T-helper 9 cell (primary cell): ENCODE results near the gene TENM3.

ENCODE experiments used
- DNase-seq: peaks from one replicate; pipeline ENCODE4 v3.0.0-alpha.2; 2020

TENM3 gene

DNA sequence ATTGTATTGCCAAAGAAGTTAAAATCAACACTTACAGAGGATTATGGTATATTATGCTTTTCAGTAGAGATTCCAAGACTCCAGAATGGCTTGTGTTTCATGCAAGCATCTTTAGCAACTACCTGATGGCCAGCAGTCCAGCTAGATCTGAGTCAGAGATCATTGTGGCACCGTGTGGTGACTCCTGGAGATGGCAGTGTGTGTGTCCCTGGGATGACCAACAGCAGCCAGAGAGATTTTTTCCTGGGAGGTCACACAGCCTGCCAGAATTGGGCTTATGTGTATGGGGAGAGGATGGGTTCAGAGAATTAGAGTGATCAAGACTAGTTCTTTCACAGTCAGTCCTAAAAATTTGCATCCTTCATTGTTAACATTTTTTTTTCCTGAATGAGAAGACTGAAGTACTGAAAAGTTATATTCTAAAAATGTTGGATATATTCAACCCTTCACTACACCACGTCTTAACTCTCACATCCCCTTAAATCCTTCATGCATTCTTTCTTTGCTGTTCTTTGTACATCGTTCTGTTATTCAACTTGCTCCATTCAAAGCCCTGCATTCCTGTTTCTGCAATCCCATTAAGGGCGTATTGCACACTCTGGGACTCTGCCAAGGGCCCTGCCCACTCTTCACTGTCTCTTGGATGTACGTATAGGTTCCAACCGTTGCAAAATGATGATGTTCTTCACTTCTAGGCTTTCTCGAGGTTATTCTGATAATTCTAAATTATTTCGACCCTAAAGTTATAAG lies 12.4 kb downstream of the TENM3 start:
- DNase-seq = no peak

- no peak for DNase-seq
These were observed 13.8 kb downstream of the TENM3 start for GRCh38 chr4:182257016-182257415.

GRCh38 chr4:182257503-182257902 lies 14.3 kb downstream of the TENM3 start:
- DNase-seq = no peak

DNA sequence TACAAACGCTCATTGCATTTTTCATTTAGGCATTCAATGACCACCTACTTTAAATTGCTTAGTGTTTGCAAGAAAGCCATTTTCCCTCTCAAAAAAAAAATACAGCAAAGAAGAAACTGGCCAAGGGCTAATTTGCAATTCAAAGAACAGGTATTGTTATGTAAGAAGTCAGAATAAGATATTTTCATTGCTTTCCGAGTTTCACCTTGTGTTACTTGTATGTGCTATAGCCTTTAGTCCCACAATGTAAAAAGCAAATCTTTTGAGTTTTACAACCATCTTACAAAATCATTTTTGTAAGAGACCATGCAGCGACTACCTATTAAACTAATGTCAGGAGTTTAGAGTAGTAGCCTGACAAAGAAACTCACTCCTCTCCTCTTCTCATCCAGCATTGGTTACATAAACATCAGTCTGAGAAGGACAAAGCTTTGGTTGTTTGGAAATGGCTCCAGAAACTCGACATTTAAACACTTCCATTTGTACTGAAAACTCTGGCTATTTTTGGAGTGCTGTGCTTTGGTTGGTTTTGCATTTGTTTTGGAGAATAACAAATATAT lies 15.3 kb downstream of the TENM3 start:
- no peak for DNase-seq

GRCh38 chr4:182261651-182262223 lies 18.5 kb downstream of the TENM3 start:
- no peak for DNase-seq

- no peak for DNase-seq
These were observed 20.4 kb downstream of the TENM3 start for GRCh38 chr4:182263562-182263961.

DNA sequence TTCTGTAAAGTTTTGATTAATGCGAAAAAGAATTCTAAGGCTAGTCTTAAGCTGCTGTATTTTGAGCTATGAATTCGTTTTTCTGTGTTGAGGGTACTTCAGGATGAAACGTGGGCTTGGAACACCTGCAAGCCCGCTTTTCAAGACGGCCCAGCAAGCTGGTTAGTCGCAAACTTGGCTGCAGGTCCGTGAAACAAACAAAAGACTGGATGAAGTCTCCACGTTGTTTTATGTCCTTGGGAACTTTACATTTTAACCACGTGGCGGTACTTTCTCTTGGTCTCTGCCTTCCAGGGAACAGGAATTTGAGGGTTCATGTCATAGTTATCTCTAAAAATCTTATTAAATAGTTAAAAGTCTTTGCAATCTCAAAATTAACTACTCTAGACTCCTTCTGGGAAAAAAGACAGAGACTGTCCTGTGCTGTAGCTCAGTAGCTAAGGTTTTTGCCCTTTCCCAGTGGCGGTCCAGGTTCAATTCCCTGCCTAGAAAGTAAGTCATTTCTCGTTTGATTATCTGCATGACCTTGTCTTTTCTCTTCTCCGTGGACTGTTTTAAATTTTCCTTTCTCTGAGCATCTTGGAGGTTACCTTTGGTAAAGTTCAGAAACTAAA lies 21.0 kb downstream of the TENM3 start:
- DNase-seq = no peak

GRCh38 chr4:182265881-182266280 lies 22.7 kb downstream of the TENM3 start:
- no peak for DNase-seq

- no peak for DNase-seq
These were observed 23.8 kb downstream of the TENM3 start for GRCh38 chr4:182267048-182267447.

DNA sequence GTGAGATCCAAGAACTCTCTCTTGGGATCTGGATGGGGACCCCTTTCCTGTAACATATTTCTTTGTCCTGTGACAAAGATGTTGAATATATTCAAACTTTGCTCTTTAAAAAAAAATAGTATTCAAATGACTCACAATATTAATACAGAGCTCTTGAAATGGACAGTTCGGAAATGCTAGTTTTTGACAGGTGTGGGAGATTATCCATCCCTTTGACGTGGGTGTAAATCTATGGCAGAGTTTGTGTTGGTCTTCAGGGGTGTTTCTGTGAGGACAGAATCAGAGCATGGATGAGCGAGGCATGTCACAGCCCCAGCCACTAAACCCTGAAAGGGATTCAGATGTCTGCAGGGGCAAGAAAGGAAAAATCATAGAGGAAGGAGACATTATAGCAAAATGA lies 25.8 kb downstream of the TENM3 start:
- no peak for DNase-seq

DNA sequence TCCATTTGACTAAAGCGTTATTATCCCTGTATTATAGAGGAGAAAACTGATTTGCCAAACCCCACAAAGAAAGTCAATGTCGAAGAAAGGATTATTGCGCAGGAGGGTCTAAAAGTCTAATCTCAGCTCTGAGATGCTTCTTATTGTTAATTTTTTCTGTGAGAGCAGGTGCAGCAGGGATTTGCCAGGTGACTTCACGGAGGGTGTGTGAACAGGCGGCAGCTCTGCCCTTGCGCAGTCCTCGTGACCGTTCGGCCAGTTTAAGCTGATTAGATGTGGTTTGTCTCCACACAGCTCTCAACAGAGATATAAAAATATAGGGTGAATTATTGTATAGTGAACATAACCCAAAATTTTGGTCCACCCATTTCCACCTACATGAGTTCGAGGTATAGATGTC lies 28.5 kb downstream of the TENM3 start:
- no peak for DNase-seq

DNA sequence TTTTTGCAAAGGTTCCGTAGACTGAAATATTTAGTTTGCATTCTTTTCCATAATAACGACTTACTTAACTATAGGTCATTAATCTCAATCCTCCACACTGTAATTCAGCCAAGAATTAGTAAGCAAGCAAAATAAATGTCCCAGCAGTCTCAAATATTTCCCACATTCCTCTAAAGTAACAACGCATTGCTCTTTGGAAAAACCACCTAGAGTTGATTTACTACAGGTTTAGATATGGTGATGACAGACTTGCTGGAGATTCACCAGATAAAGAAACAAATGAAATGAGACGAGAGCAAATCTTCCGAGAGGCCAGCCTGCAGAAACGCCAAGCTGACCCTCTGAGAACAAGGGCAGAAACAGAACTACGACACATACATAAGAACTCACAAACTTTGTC lies 28.9 kb downstream of the TENM3 start:
- no peak for DNase-seq

DNA sequence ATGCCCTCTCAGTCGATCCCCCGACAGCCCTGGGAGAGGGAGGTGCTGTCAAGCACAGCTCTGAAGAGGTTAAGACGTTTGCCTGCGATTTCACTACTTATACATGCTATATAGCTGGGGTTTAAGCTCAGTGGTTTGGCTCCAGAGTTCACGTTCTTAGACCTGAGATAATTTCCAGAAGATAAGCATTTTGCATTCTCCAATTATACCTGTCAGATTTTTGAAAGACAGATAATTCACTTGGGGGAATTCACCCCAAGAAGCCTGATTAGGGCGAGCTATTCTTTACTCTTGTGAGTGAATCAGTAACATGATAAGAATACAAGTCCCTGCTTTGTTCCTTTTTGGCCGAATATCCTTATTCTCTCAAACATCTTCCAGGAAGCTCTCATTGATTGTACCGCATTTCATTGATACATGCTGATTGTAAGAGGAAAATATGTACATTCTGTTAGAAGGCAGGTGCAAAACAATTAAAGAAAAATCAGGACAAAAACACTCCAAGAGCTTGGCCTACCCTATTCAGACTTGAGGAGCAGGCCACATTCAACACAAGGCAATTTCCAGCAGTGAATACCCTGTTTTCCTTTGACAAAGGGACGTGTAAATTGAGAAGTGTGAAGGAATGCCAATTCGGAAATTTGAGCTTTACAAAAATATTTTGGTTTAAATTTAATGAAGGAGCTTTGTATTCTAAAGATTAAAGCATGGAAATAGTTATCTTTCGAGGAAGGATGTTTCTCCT lies 30.2 kb downstream of the TENM3 start:
- no peak for DNase-seq

- no peak for DNase-seq
These were observed 33.3 kb downstream of the TENM3 start for GRCh38 chr4:182276210-182277109.

DNA sequence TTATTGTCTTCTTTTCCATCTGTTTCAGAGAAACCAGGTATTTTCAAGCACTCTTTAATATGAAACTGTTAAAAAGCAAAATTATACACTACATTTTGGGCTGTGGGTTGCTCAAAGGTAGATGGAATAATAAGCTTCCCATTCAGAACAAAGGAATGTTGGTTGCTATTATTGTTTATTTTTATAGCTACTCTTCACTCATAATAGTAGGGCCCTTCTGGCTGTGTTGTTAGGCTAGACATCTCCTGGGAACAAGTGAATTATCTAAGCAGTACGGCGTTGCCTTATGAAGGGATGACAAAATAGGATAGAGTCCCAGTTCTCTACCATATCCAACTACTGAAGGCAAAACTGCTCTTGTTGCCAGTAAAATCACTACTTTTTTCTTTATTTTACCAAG lies 34.2 kb downstream of the TENM3 start:
- no peak for DNase-seq

DNA sequence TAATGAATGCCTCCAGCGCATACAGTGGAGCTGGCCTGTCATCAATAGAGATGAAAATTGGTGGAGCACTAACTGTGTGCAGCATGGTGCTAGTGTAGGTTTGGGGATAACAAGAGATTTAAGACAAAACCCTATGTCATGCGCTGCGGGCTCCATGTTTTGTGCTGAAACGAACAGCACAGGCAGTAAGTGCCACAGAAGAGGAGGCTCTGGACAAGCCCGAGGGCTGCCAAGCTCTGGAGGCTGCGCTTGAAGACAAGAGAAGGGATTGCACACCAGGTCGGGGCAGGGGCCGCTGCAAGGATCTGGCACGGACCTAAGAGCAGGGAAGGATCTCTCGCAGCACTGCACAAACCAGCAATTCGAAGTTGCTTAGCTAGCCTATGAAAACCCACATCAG lies 35.5 kb downstream of the TENM3 start:
- DNase-seq = no peak

GRCh38 chr4:182280436-182281111 lies 37.4 kb downstream of the TENM3 start:
- DNase-seq = no peak

DNA sequence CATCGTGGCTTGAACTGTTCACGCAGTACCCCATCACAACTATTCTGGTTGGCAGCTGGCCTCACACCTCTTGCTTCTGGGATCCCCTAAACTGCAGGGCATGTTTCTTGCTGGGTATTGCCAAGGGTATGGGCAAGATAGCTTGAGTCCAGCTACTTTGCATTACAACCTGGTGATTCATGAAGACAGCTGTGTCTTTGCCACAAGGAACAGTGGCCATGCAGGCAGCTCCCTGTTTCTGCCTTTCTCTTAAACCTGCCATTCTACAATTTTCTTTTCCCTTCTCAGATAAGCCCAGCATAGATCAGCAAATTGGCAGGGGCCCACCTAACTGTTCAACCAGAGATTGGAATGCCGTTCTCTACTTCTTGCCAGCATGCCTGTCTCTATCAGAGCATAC lies 42.8 kb downstream of the TENM3 start:
- DNase-seq = no peak

GRCh38 chr4:182286931-182287330 lies 43.7 kb downstream of the TENM3 start:
- DNase-seq = no peak

DNA sequence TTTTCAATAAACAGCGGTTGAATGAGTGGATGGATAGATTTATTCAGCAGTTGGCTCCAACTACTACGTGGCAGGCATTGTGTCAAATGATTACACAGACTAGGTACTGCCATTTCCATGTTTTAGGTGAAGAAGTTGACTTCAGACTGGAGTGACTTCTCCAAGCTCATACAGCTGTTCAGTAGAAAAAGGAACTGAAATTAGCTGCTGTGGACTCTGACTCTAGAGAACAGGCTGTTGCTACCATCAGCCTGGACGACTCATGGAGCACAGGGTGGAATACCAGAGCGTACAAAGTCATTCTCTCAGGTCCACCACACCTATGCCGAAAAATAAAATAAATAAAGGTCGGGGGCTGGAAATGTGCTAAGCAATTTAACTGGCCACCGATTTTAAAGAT lies 45.3 kb downstream of the TENM3 start:
- no peak for DNase-seq

DNA sequence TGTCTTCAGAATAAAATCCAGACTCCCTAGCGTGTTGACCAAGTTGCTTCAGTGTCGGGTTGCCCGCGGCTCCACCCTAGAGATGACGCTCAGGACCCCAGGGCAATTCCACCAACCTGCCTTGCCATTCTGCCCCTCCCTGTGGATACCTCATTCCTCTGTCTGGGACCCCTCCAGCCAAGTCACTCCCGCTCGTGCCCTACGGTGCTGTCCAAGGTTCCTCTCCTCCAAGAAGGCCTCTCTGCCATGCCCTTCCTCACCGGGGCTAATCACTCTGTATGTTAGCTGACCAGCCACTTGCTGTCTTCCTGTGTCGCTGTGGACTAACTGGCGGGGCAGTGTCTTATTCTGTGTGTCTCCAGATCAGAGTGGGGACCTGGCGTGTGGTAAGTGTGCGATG lies 46.6 kb downstream of the TENM3 start:
- no peak for DNase-seq

GRCh38 chr4:182291175-182291574 lies 48.0 kb downstream of the TENM3 start:
- DNase-seq = no peak
